K562 (cell line): ENCODE data around the gene SDC3. TPM values are rescaled to one million over a fixed set of nuclear protein-coding genes. Genes with fewer than 3 reads are reported as not detected.
A peak's percentile ranks its signal among the peaks of the same experiment; 100 is the strongest.

Experiments used
- ATAC-seq: fragments of 200-7000 bp; cut with Tn5 transposase; 3 replicates; pipeline ENCODE4 v1.9.1; 2020; ENCODE audit warnings: moderate library complexity
- BruUV-seq: library from RNA; stranded (reverse); fragments of 400-500 nt; replicated peaks from 2 replicates; lab custom pipeline; 2021; lab: Mats Ljungman, UMichigan
- CTCF ChIA-PET: fragments of 300-600 bp; formaldehyde crosslinking; extraction: SDS; loops from one replicate; lab custom pipeline; 2021; ENCODE audit warnings: low intra/inter-chr PET ratio; lab: Yijun Ruan, JAX
- POLR2A ChIA-PET: fragments of 300-600, 350-650 bp; sonication (Branson Sonifier 250); formaldehyde crosslinking; extraction: SDS; loops from one replicate; lab custom pipeline; 2021; ENCODE audit warnings: antibody characterized with exemption, inconsistent platforms; lab: Yijun Ruan, JAX
- DNase-seq, 4 experiments: peaks; one replicate each; pipeline versions ENCODE4 v3.0.0 to v3.0.0-alpha.2; 2011 to 2018; ENCODE audit warnings: low spot score in 3 of 4, mixed read lengths in 3 of 4; ENCODE audit errors: extremely low read depth in 1 of 4
- FAIRE-seq: peaks from 2 replicates; lab custom pipeline; 2011; peaks lifted over from hg19 to GRCh38; lab: Jason Lieb, UNC
- H2AFZ ChIP-seq: 2 replicates; pipeline ENCODE4 v1.6.0; 2011; ENCODE audit warnings: low read depth, low read length, control low read depth, inconsistent platforms
- H3K27ac ChIP-seq: fragments of 200-600 bp; 3 replicates; pipeline ENCODE4 v1.8.0; 2011; ENCODE audit warnings: low read depth, mild to moderate bottlenecking, control low read depth, inconsistent platforms, low read length, moderate library complexity, mixed read lengths; ENCODE audit errors: extremely low read depth
- H3K27me3 ChIP-seq, 2 experiments: fragments of 300-600 bp in 1 of 2; 2 replicates in 1 of 2; 3 replicates in 1 of 2; pipeline versions ENCODE4 v1.6.0 to v1.8.0; 2011; ENCODE audit warnings: inconsistent platforms in 2 of 2, low read length in 2 of 2, mild to moderate bottlenecking in 1 of 2, mixed read lengths in 1 of 2, moderate library complexity in 1 of 2; ENCODE audit not compliant: control insufficient read depth in 2 of 2, insufficient read depth in 2 of 2
- H3K36me3 ChIP-seq: fragments of 300-600 bp; 3 replicates; pipeline ENCODE4 v1.8.0; 2011; ENCODE audit warnings: mild to moderate bottlenecking, low read length, inconsistent platforms; ENCODE audit not compliant: control insufficient read depth, insufficient read depth
- H3K4me1 ChIP-seq, 2 experiments: fragments of 200-600 bp in 1 of 2; replicated peaks in 1 of 2; 2 replicates in 1 of 2; 3 replicates in 1 of 2; pipeline versions ENCODE4 v1.5.1 to v1.8.0; 2011; ENCODE audit warnings: inconsistent platforms in 2 of 2, low read length in 2 of 2, mild to moderate bottlenecking in 1 of 2, mixed read lengths in 1 of 2, moderate library complexity in 1 of 2; ENCODE audit not compliant: control insufficient read depth in 2 of 2, insufficient read depth in 2 of 2
- H3K4me2 ChIP-seq: 2 replicates; pipeline ENCODE4 v1.6.1; 2011; ENCODE audit warnings: low read length, control low read depth, inconsistent platforms, mixed read lengths; ENCODE audit not compliant: insufficient read depth
- H3K4me3 ChIP-seq: fragments of 200-600 bp; sonication (generic), shearing (Covaris generic); 2 replicates; pipeline ENCODE4 v1.5.1; 2016; ENCODE audit warnings: control low read depth, inconsistent platforms
- H3K79me2 ChIP-seq: fragments of 200-600 bp; 3 replicates; pipeline ENCODE4 v1.8.0; 2011; ENCODE audit warnings: low read length, inconsistent platforms; ENCODE audit not compliant: control insufficient read depth, insufficient read depth
- H3K9ac ChIP-seq, 2 experiments: 2 replicates each; pipeline versions ENCODE4 v1.6.0 to v1.6.1; 2011; ENCODE audit warnings: low read depth in 2 of 2, low read length in 2 of 2, control low read depth in 1 of 2, inconsistent platforms in 1 of 2, mild to moderate bottlenecking in 1 of 2, mixed read lengths in 1 of 2; ENCODE audit not compliant: insufficient read depth in 1 of 2
- H3K9me1 ChIP-seq: one replicate; pipeline ENCODE4 v1.6.0; 2011; ENCODE audit warnings: inconsistent platforms, mild to moderate bottlenecking, low read length, moderate library complexity; ENCODE audit not compliant: control insufficient read depth, insufficient read depth
- H3K9me3 ChIP-seq: replicated peaks from 2 replicates; pipeline ENCODE4 v1.5.1; 2011; ENCODE audit warnings: low read depth, low read length, inconsistent platforms; ENCODE audit not compliant: control insufficient read depth, insufficient read depth
- H4K20me1 ChIP-seq: replicated peaks from 2 replicates; pipeline ENCODE4 v1.6.1; 2011; ENCODE audit warnings: low read length, inconsistent platforms, mixed read lengths; ENCODE audit not compliant: control insufficient read depth, insufficient read depth
- HIVEP1 ChIP-seq: fragments of 250-450 bp; sonication (Bioruptor Pico); IDR thresholded peaks from 2 replicates; pipeline ENCODE4 v1.4.0; 2020; ENCODE audit warnings: mild to moderate bottlenecking
- KAT7 ChIP-seq: sonication (generic); formaldehyde crosslinking; IDR thresholded peaks from 2 replicates; pipeline ENCODE4 v1.8.0; 2022; ENCODE audit warnings: missing genetic modification reagents, mild to moderate bottlenecking, borderline replicate concordance
- MNT ChIP-seq, 2 experiments: fragments of 450-650 bp; conservative IDR thresholded peaks; 2 replicates each; pipeline ENCODE4 v1.6.1; 2017; ENCODE audit warnings: mild to moderate bottlenecking in 2 of 2, moderate library complexity in 2 of 2
- POLR2G ChIP-seq: fragments of 200-400 bp; formaldehyde crosslinking; IDR thresholded peaks from 2 replicates; pipeline ENCODE4 v1.6.1; 2017; ENCODE audit warnings: low read depth, mild to moderate bottlenecking, antibody characterized with exemption, low read length, moderate library complexity
- SMAD1 ChIP-seq: fragments of 150-350 bp; IDR thresholded peaks from 2 replicates; pipeline ENCODE4 v1.6.1; 2014; ENCODE audit warnings: low read length, low read depth; ENCODE audit not compliant: partially characterized antibody
- SRSF3 ChIP-seq: fragments of 200-400 bp; formaldehyde crosslinking; IDR thresholded peaks from 2 replicates; pipeline ENCODE4 v1.6.1; 2016; ENCODE audit warnings: mild to moderate bottlenecking, low read length, moderate library complexity; ENCODE audit not compliant: insufficient read depth
- ZBTB7A ChIP-seq: IDR thresholded peaks from 2 replicates; pipeline ENCODE4 v1.6.1; 2011; ENCODE audit warnings: low read depth, mild to moderate bottlenecking, low read length, moderate library complexity, borderline replicate concordance; ENCODE audit not compliant: control insufficient read depth
- ZFP1 ChIP-seq: fragments of 450-650 bp; formaldehyde crosslinking; IDR thresholded peaks from 2 replicates; pipeline ENCODE4 v1.4.0; 2020; ENCODE audit warnings: mild to moderate bottlenecking, mixed read lengths
- ZNF830 ChIP-seq: fragments of 250-450 bp; sonication (Bioruptor Pico); IDR thresholded peaks from 2 replicates; pipeline ENCODE4 v1.5.0; 2021; ENCODE audit warnings: mild to moderate bottlenecking
- WGBS: fragments of 100-300 bp; shearing (Covaris generic); methylation state at CpG from one replicate; pipeline ENCODE4 v1.1.6; 2016; ENCODE audit warnings: low coverage, mixed read lengths; ENCODE audit not compliant: insufficient coverage; ENCODE audit errors: missing lambda C conversion rate; 5-methylcytosine and 5-hydroxymethylcytosine counted together
- in situ Hi-C: fragments of 300-500 bp; cut with MboI; formaldehyde crosslinking; loops from 4 replicates; pipeline ENCODE4 v1.15.0; 2018; ENCODE audit warnings: inconsistent platforms, mixed read lengths
- intact Hi-C: fragments of 100-400 bp; cut with micrococcal nuclease; formaldehyde crosslinking; loops from 2 replicates; pipeline ENCODE4 v1.14.2; 2022
- polyA plus RNA-seq, 8 experiments: library from polyadenylated mRNA; depleted of rRNA in 4 of 8; stranded (reverse) in 5 of 8; unstranded in 3 of 8; fragments of >200 nt; fragmentation: Nextera tagmentation in 2 of 8; fragmentation: Illumina TruSeq in 1 of 8; extraction: Ambion mirVana in 2 of 8; extraction: Trizol in 1 of 8; gene quantifications; 2 replicates each; pipeline versions ENCODE4 v1.2.1 to v1.2.3, GENCODE V29; 2011 to 2014; ENCODE audit warnings: inconsistent platforms in 1 of 8, missing spikeins in 1 of 8
- total RNA-seq, 7 experiments: library from RNA; depleted of rRNA in 6 of 7; stranded (reverse); fragments of >200 nt in 6 of 7; fragmentation: Illumina TruSeq in 2 of 7; extraction: Trizol in 2 of 7; gene quantifications; 2 replicates each; pipeline versions ENCODE4 v1.2.1 to v1.2.3, GENCODE V29; 2011 to 2021; ENCODE audit warnings: low replicate concordance in 1 of 7

The SDC3 gene
- total and polyA plus RNA-seq, 9 of the 15 experiments (the other 6 are each of a cell fraction or from before 2014, with no cell fraction given) = 0.38 to 44.1 (median 12.1) TPM

DNA sequence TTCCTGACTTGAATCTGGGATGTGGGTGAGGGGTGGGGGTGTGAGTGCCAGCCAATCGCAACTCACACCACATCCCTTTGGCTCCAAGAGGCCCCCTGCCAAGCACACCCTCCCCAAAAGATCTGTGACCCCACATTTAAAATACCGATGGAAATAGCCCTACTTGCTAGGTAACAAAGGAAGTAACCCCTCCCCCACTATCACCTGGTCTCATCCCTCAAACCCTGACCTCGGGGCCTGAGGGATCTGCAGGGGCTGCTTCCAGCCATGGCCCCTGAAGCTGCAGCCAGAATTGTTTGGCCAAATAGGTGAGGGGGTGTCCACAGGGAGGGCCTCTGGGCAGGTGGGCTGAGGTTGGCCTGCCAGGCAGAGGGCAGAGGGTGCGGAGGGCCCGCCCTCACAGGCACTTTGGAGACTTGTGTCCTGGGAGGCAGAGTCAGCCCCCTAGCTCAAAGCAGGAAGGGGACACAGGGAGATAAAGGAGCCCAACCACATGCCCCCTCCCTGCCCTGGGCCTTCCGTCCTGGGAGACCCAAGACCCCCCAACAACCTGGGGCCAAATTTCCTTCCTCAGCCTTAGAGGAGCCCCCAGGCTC, 37.2 kb downstream of the SDC3 start:
- peak; percentile 5 for ATAC-seq

GRCh38 chr1:30870656-30871055, 37.9 kb downstream of the SDC3 start:
- intact Hi-C loops = no loop called here
- H3K36me3 ChIP-seq = peaks cover 21% of the 10 kb centered on the region; the same call in 1 of the 3 replicates
- peak overlapping the region in 1 of 2 experiments; percentile 76; a peak in 2 of 4 replicates for H3K9ac ChIP-seq
- TF ChIP-seq MNT (conservative IDR thresholded peaks at IDR 0.05) (no peak), POLR2G (peak; percentile 39; the same call in 1 of the 2 replicates), ZNF830 (CRISPR knock-in tag) (0 out of 2 replicates have a peak, but pooled peaks have one; percentile 20)
- no peak overlapping the region for H3K27ac ChIP-seq
- H3K27me3 ChIP-seq = no peaks in the 10 kb centered on the region
- H2AFZ ChIP-seq = no peak overlapping the region
- DNase-seq = no peak
- no peaks in the 10 kb centered on the region for H3K9me3 ChIP-seq
- H3K9me1 ChIP-seq = peaks cover 7% of the 10 kb centered on the region
- no peaks in the 10 kb centered on the region for H3K79me2 ChIP-seq
- ChIA-PET POLR2A (interaction anchor here (1.3 kb wide), 1 partner anchor 42 kb away, joined by 3 read pairs; no protein-coding TSS in a partner anchor), CTCF (no interaction called here)
- no peak overlapping the region for H3K4me3 ChIP-seq
- no peak; the same call in 2 of the 3 replicates for ATAC-seq
- no peak for FAIRE-seq
- H3K4me2 ChIP-seq = no peak overlapping the region
- in situ Hi-C loops = no loop called here
- WGBS = 58% methylated on average over 4 of the region's 4 CpGs
- no peaks in the 10 kb centered on the region for H4K20me1 ChIP-seq
- H3K4me1 ChIP-seq = peaks cover 30 to 42% of the 10 kb centered on the region in 2 experiments
- no TSS peak for BruUV-seq

More for the DNA sequence above, 37.2 kb downstream of the SDC3 start:
- ChIA-PET POLR2A (interaction anchor here (1.3 to 4.3 kb wide), 3 partner anchors 13 to 41 kb away, joined by 3 to 33 read pairs (median 3); no protein-coding TSS in a partner anchor), CTCF (no interaction called here)
- TF ChIP-seq HIVEP1 (CRISPR knock-in tag) = peak; percentile 32; the same call in 1 of the 2 replicates
- peak; percentile 26; the same call in 1 of the 2 replicates for TF ChIP-seq ZBTB7A
- TF ChIP-seq SMAD1 = no peak
- TF ChIP-seq POLR2G = peak; percentile 53
- 0 out of 2 replicates have a peak, but pooled peaks have one; percentile 18 for TF ChIP-seq SRSF3
- TF ChIP-seq ZFP1 (CRISPR knock-in tag) = no peak
- TF ChIP-seq KAT7 = 0 out of 2 replicates have a peak, but pooled peaks have one; percentile 65
- no peak overlapping the region for H3K4me3 ChIP-seq
- no peaks in the 10 kb centered on the region for H4K20me1 ChIP-seq
- in situ Hi-C loops = no loop called here
- no peak for DNase-seq
- no peaks in the 10 kb centered on the region for H3K9me3 ChIP-seq
- WGBS = 50% methylated on average over 5 of the region's 6 CpGs
- FAIRE-seq = no peak
- H3K79me2 ChIP-seq = no peaks in the 10 kb centered on the region
- peak overlapping the region; percentile 52 to 84; a peak in 3 of 4 replicates for H3K9ac ChIP-seq
- no TSS peak for BruUV-seq
- 0 out of 2 replicates have a peak overlapping the region, but pooled peaks have one; percentile 49 for H3K4me2 ChIP-seq
- peaks cover 30 to 43% of the 10 kb centered on the region in 2 experiments for H3K4me1 ChIP-seq
- H3K36me3 ChIP-seq = peaks cover 21% of the 10 kb centered on the region; the same call in 1 of the 3 replicates
- H3K27me3 ChIP-seq = no peaks in the 10 kb centered on the region
- peak overlapping the region; percentile 81 for H3K27ac ChIP-seq
- peaks cover 7% of the 10 kb centered on the region for H3K9me1 ChIP-seq
- H2AFZ ChIP-seq = no peak overlapping the region
- intact Hi-C loops = no loop called here
